HEK293 (cell line): Measurements from ENCODE around the gene KCNS1.

Experiments
- CTCF ChIA-PET: fragments of 350-600 bp; formaldehyde crosslinking; extraction: SDS; loops from one replicate; lab custom pipeline; 2021; ENCODE audit warnings: antibody characterized with exemption; lab: Yijun Ruan, JAX
- POLR2A ChIA-PET: fragments of 300-600 bp; formaldehyde crosslinking; extraction: SDS; loops from one replicate; lab custom pipeline; 2020; ENCODE audit warnings: antibody characterized with exemption, inconsistent platforms; lab: Yijun Ruan, JAX
- H3K27ac ChIP-seq: fragments of 200-500 bp; sonication (Bioruptor generic); 2 replicates; pipeline ENCODE4 v1.5.1; 2014; ENCODE audit warnings: low read depth, low read length, control low read depth, inconsistent platforms; ENCODE audit errors: extremely low read depth
- H3K36me3 ChIP-seq, 2 experiments: fragments of 200-500 bp in 1 of 2; sonication (Bioruptor generic) in 1 of 2; 1 replicate in 1 of 2; 2 replicates in 1 of 2; pipeline ENCODE4 v1.5.1; 2014 to 2017; ENCODE audit warnings: inconsistent platforms in 2 of 2, low read length in 2 of 2; ENCODE audit not compliant: control insufficient read depth in 2 of 2, insufficient read depth in 1 of 2
- H3K4me1 ChIP-seq: fragments of 200-500 bp; sonication (Bioruptor generic); 2 replicates; pipeline ENCODE4 v1.5.1; 2014; ENCODE audit warnings: mild to moderate bottlenecking, low read length, inconsistent platforms; ENCODE audit not compliant: control insufficient read depth, insufficient read depth
- H3K4me3 ChIP-seq: 2 replicates; pipeline ENCODE4 v1.5.1; 2011; ENCODE audit warnings: low read depth, mild to moderate bottlenecking, control low read depth, low read length, moderate library complexity
- H3K9me3 ChIP-seq: fragments of 200-500 bp; sonication (Bioruptor generic); 2 replicates; pipeline ENCODE4 v1.5.1; 2014; ENCODE audit warnings: low read depth, low read length, inconsistent platforms; ENCODE audit not compliant: control insufficient read depth, insufficient read depth
- EGR2 ChIP-seq: fragments of 450-650 bp; formaldehyde crosslinking; IDR thresholded peaks from 2 replicates; pipeline ENCODE4 v1.5.1; 2016; ENCODE audit warnings: low read depth, missing biosample characterization, missing genetic modification characterization
- MEIS1 ChIP-seq: sonication (generic); formaldehyde crosslinking; IDR thresholded peaks from 2 replicates; pipeline ENCODE4 v1.8.1; 2022; ENCODE audit warnings: missing genetic modification reagents, mild to moderate bottlenecking, borderline replicate concordance
- RBAK ChIP-seq: fragments of 450-650 bp; formaldehyde crosslinking; IDR thresholded peaks from 2 replicates; pipeline ENCODE4 v1.5.1; 2016; ENCODE audit warnings: missing biosample characterization, missing genetic modification characterization
- SP2 ChIP-seq: fragments of 450-650 bp; formaldehyde crosslinking; IDR thresholded peaks from 2 replicates; pipeline ENCODE4 v1.5.1; 2016; ENCODE audit warnings: missing biosample characterization, missing genetic modification characterization
- ZBTB21 ChIP-seq: fragments of 450-650 bp; formaldehyde crosslinking; IDR thresholded peaks from 2 replicates; pipeline ENCODE4 v1.5.1; 2017; ENCODE audit warnings: missing biosample characterization, missing genetic modification characterization
- ZNF132 ChIP-seq: fragments of 450-650 bp; formaldehyde crosslinking; IDR thresholded peaks from 2 replicates; pipeline ENCODE4 v1.5.1; 2017; ENCODE audit warnings: missing biosample characterization, missing genetic modification characterization, borderline replicate concordance
- ZNF157 ChIP-seq: fragments of 450-650 bp; formaldehyde crosslinking; IDR thresholded peaks from 2 replicates; pipeline ENCODE4 v1.5.1; 2016; ENCODE audit warnings: missing biosample characterization, missing genetic modification characterization
- ZNF19 ChIP-seq: fragments of 450-650 bp; formaldehyde crosslinking; IDR thresholded peaks from 2 replicates; pipeline ENCODE4; 2016; ENCODE audit warnings: missing biosample characterization, missing genetic modification characterization, low read depth
- ZNF23 ChIP-seq: fragments of 450-650 bp; formaldehyde crosslinking; IDR thresholded peaks from 2 replicates; pipeline ENCODE4 v1.5.1; 2016; ENCODE audit warnings: missing biosample characterization, missing genetic modification characterization, borderline replicate concordance
- ZNF311 ChIP-seq: fragments of 450-650 bp; formaldehyde crosslinking; IDR thresholded peaks from 2 replicates; pipeline ENCODE4 v1.5.1; 2017; ENCODE audit warnings: missing biosample characterization, missing genetic modification characterization, borderline replicate concordance
- ZNF48 ChIP-seq: fragments of 450-650 bp; formaldehyde crosslinking; IDR thresholded peaks from 2 replicates; pipeline ENCODE4 v1.5.1; 2016; ENCODE audit warnings: missing biosample characterization, missing genetic modification characterization
- ZNF529 ChIP-seq: fragments of 450-650 bp; formaldehyde crosslinking; IDR thresholded peaks from 2 replicates; pipeline ENCODE4 v1.5.1; 2017; ENCODE audit warnings: missing genetic modification characterization, missing biosample characterization; ENCODE audit not compliant: insufficient replicate concordance
- ZNF548 ChIP-seq: fragments of 450-650 bp; formaldehyde crosslinking; IDR thresholded peaks from 2 replicates; pipeline ENCODE4 v1.5.1; 2016; ENCODE audit warnings: missing biosample characterization, missing genetic modification characterization
- ZNF560 ChIP-seq: fragments of 450-650 bp; formaldehyde crosslinking; IDR thresholded peaks from 2 replicates; pipeline ENCODE4 v1.5.1; 2017; ENCODE audit warnings: missing biosample characterization, missing genetic modification characterization, borderline replicate concordance
- ZNF621 ChIP-seq: fragments of 450-650 bp; formaldehyde crosslinking; IDR thresholded peaks from 2 replicates; pipeline ENCODE4 v1.5.1; 2017; ENCODE audit warnings: missing biosample characterization, missing genetic modification characterization
- ZNF623 ChIP-seq: fragments of 450-650 bp; formaldehyde crosslinking; IDR thresholded peaks from 2 replicates; pipeline ENCODE4 v1.5.1; 2016; ENCODE audit warnings: missing biosample characterization, missing genetic modification characterization
- ZNF670 ChIP-seq: fragments of 450-650 bp; formaldehyde crosslinking; IDR thresholded peaks from 2 replicates; pipeline ENCODE4 v1.5.1; 2016; ENCODE audit warnings: missing biosample characterization, missing genetic modification characterization, low read depth
- ZNF76 ChIP-seq: fragments of 450-650 bp; formaldehyde crosslinking; IDR thresholded peaks from 2 replicates; pipeline ENCODE4; 2016; ENCODE audit warnings: low read depth, missing biosample characterization, missing genetic modification characterization, borderline replicate concordance
- TF ChIP-seq, protein P1 (sequence below): fragments of 450-650 bp; formaldehyde crosslinking; IDR thresholded peaks from 2 replicates; pipeline ENCODE4 v1.5.1; 2016; ENCODE audit warnings: missing biosample characterization, missing genetic modification characterization, borderline replicate concordance
- TF ChIP-seq, protein P2 (sequence below): fragments of 450-650 bp; formaldehyde crosslinking; IDR thresholded peaks from 2 replicates; pipeline ENCODE4 v1.5.1; 2016; ENCODE audit warnings: missing biosample characterization, missing genetic modification characterization

Gene KCNS1

DNA sequence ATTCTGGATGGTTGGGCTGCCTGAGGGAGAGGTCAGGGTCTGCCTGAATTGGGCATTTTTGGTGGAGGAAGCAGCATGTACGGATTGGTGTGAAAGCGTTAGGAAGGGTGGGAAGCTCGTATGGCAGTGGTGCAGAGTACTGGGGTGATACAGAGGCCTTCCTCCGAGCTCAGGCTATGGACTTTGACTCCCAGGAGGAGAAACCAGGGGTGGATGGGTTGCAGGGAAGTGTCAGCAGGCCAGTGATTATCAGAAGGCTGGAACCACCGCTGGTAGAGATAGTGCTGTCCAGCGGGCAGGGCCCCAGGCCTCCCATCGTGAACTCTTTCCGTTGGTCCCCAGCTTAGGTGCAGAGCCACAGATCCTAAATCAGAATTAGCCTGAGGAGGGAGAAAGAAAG is 8.7 kb upstream of the KCNS1 start:
- POLR2A ChIA-PET: no interaction called here
- TF ChIP-seq, protein P1, sequence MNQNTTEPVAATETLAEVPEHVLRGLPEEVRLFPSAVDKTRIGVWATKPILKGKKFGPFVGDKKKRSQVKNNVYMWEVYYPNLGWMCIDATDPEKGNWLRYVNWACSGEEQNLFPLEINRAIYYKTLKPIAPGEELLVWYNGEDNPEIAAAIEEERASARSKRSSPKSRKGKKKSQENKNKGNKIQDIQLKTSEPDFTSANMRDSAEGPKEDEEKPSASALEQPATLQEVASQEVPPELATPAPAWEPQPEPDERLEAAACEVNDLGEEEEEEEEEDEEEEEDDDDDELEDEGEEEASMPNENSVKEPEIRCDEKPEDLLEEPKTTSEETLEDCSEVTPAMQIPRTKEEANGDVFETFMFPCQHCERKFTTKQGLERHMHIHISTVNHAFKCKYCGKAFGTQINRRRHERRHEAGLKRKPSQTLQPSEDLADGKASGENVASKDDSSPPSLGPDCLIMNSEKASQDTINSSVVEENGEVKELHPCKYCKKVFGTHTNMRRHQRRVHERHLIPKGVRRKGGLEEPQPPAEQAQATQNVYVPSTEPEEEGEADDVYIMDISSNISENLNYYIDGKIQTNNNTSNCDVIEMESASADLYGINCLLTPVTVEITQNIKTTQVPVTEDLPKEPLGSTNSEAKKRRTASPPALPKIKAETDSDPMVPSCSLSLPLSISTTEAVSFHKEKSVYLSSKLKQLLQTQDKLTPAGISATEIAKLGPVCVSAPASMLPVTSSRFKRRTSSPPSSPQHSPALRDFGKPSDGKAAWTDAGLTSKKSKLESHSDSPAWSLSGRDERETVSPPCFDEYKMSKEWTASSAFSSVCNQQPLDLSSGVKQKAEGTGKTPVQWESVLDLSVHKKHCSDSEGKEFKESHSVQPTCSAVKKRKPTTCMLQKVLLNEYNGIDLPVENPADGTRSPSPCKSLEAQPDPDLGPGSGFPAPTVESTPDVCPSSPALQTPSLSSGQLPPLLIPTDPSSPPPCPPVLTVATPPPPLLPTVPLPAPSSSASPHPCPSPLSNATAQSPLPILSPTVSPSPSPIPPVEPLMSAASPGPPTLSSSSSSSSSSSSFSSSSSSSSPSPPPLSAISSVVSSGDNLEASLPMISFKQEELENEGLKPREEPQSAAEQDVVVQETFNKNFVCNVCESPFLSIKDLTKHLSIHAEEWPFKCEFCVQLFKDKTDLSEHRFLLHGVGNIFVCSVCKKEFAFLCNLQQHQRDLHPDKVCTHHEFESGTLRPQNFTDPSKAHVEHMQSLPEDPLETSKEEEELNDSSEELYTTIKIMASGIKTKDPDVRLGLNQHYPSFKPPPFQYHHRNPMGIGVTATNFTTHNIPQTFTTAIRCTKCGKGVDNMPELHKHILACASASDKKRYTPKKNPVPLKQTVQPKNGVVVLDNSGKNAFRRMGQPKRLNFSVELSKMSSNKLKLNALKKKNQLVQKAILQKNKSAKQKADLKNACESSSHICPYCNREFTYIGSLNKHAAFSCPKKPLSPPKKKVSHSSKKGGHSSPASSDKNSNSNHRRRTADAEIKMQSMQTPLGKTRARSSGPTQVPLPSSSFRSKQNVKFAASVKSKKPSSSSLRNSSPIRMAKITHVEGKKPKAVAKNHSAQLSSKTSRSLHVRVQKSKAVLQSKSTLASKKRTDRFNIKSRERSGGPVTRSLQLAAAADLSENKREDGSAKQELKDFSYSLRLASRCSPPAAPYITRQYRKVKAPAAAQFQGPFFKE (tag by site-specific recombination): no peak
- TF ChIP-seq ZNF19 (tag by site-specific recombination): no peak
- TF ChIP-seq ZNF623 (tag by site-specific recombination): no peak
- no peak for TF ChIP-seq SP2 (tag by site-specific recombination)
- TF ChIP-seq RBAK (tag by site-specific recombination): no peak
- no peak for TF ChIP-seq ZNF311 (tag by site-specific recombination)
- Histone ChIP-seq H3K4me3 (no peak overlapping the region), H3K4me1 (no peaks in the 10 kb centered on the region), H3K9me3 (no peaks in the 10 kb centered on the region), H3K27ac (no peak overlapping the region), H3K36me3 (no peaks in the 10 kb centered on the region)
- CTCF ChIA-PET: interaction anchor here (0.8 to 6.3 kb wide), 5 partner anchors 10 to 363 kb away, joined by 3 to 44 read pairs (median 5); no protein-coding TSS in a partner anchor

DNA sequence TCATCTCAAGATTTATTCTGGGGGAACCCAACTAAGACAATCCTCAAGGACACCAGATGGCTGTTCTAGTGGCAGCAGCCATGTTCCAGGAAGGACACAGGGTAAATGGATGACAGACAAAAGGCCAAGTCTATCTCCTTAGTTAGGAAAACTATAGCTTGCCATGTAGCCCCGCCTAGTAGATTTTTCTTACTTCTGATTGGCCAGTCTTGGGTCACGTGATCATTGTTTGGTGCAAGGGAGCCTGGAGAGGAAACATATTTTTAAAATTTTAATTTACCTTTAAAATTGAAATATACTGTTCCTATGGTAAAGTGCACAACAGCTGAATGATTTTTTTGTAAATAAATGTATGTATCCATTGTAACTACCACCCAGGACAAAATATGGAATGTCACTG is 4.4 kb upstream of the KCNS1 start:
- POLR2A ChIA-PET: no interaction called here
- H3K27ac ChIP-seq: no peak overlapping the region
- no peak overlapping the region for H3K4me3 ChIP-seq
- CTCF ChIA-PET: interaction anchor here (0.6 to 4.1 kb wide), 6 partner anchors 9 to 186 kb away, joined by 3 to 14 read pairs (median 9); no protein-coding TSS in a partner anchor
- no peaks in the 10 kb centered on the region for H3K36me3 ChIP-seq
- no peaks in the 10 kb centered on the region for H3K9me3 ChIP-seq
- no peaks in the 10 kb centered on the region for H3K4me1 ChIP-seq
- TF ChIP-seq EGR2 (tag by site-specific recombination) (no peak), ZNF548 (tag by site-specific recombination) (no peak), ZNF621 (tag by site-specific recombination) (no peak), ZNF560 (tag by site-specific recombination) (no peak), ZNF76 (tag by site-specific recombination) (no peak), ZNF132 (no peak), ZNF670 (tag by site-specific recombination) (no peak), ZNF529 (tag by site-specific recombination) (no peak), MEIS1 (CRISPR knock-in tag) (no peak), ZNF23 (no peak), ZNF157 (no peak), ZBTB21 (tag by site-specific recombination) (no peak), ZNF48 (tag by site-specific recombination) (no peak)
- TF ChIP-seq, protein P2, sequence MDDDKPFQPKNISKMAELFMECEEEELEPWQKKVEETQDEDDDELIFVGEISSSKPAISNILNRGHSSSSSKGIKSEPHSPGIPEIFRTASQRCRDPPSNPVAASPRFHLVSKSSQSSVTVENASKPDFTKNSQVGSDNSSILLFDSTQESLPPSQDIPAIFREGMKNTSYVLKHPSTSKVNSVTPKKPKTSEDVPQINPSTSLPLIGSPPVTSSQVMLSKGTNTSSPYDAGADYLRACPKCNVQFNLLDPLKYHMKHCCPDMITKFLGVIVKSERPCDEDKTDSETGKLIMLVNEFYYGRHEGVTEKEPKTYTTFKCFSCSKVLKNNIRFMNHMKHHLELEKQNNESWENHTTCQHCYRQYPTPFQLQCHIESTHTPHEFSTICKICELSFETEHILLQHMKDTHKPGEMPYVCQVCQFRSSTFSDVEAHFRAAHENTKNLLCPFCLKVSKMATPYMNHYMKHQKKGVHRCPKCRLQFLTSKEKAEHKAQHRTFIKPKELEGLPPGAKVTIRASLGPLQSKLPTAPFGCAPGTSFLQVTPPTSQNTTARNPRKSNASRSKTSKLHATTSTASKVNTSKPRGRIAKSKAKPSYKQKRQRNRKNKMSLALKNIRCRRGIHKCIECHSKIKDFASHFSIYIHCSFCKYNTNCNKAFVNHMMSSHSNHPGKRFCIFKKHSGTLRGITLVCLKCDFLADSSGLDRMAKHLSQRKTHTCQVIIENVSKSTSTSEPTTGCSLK (tag by site-specific recombination): no peak
